Measurements from ENCODE around the gene ACY1.
"Not testable (repeated sequence)": the region's sequence is repeated elsewhere in the genome, so short reads cannot be mapped to it uniquely, and the experiment has no call there.

The ACY1 gene

GRCh38 chr3:52030714-52031310, 47.5 kb downstream of the ACY1 start:
- DNase-seq: no peak

- DNase-seq: no peak
Observed at GRCh38 chr3:52031896-52032295, 48.6 kb downstream of the ACY1 start.

- DNase-seq: no peak
Observed at GRCh38 chr3:52032702-52033408, 49.5 kb downstream of the ACY1 start.

GRCh38 chr3:52033748-52034147, 50.4 kb downstream of the ACY1 start:
- DNase-seq: not testable (repeated sequence)

GRCh38 chr3:52034212-52034611, 50.9 kb downstream of the ACY1 start:
- DNase-seq: no peak

- no peak for DNase-seq
Observed at GRCh38 chr3:52034651-52035050, 51.3 kb downstream of the ACY1 start.

GRCh38 chr3:52036222-52036694, 52.9 kb downstream of the ACY1 start:
- DNase-seq: no peak

- DNase-seq: no peak
Observed at GRCh38 chr3:52036829-52037228, 53.5 kb downstream of the ACY1 start.

- DNase-seq: no peak
Observed at GRCh38 chr3:52037291-52037690, 54.0 kb downstream of the ACY1 start.

- no peak for DNase-seq
Observed at GRCh38 chr3:52038227-52038626, 54.9 kb downstream of the ACY1 start.
